ENCODE measurements around the gene NFAT5. TPM values are rescaled to one million over a fixed set of nuclear protein-coding genes. Genes with fewer than 3 reads are reported as not detected.
"Not testable (repeated sequence)": the region's sequence is repeated elsewhere in the genome, so short reads cannot be mapped to it uniquely, and the experiment has no call there.

Gene NFAT5
- total RNA-seq, 2 experiments from 2014 or later = 19.5 to 21.2 TPM

DNA sequence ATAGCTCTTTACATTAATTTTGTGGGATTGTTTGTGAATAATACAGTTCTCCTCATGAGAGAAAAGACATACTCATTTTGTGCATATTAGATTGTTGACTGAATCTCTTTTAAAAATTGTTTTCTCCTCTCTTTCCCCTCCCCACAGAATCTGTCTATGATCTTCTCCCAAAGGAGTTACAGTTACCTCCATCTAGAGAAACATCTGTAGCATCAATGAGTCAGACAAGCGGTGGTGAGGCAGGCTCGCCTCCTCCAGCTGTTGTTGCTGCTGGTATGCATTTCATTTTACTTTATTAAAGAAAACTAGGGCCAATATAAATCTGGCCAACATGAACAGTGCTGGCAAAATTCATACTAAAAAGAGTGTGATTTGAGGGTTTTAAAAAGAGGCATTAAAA, 60.5 kb downstream of the NFAT5 start:
- no peak for TF ChIP-seq CTCF (IDR thresholded peaks at IDR 0.05)
- POLR2A ChIA-PET = no interaction called here
- Histone ChIP-seq H3K36me3 (ENCODE audit: insufficient read depth, low read length) (peaks cover 6% of the 10 kb centered on the region), H3K27ac (ENCODE audit: low read depth in 1 of 2, low read length in 2 of 2) (no peak overlapping the region), H3K4me3 (ENCODE audit: low read length) (no peak overlapping the region), H3K27me3 (ENCODE audit: control insufficient read depth in 1 of 2, insufficient read depth in 2 of 2, low read length in 2 of 2) (no peaks in the 10 kb centered on the region), H3K4me1 (ENCODE audit: insufficient read depth, low read length) (no peaks in the 10 kb centered on the region), H3K9me3 (ENCODE audit: control insufficient read depth in 1 of 2, insufficient read depth in 1 of 2, low read length in 2 of 2) (no peaks in the 10 kb centered on the region)
- no peaks in the 10 kb centered on the region for H3K9me3 Mint-ChIP-seq
- H3K4me1 Mint-ChIP-seq (ENCODE audit: low read depth) = peaks cover 9% of the 10 kb centered on the region
- peaks cover 24% of the 10 kb centered on the region for H3K36me3 Mint-ChIP-seq (ENCODE audit: low read depth)
- no peaks in the 10 kb centered on the region for H3K27me3 Mint-ChIP-seq
- intact Hi-C loops (cut with DNase I, micrococcal nuclease) = no loop called here
- ATAC-seq (ENCODE audit: poor library complexity) (no peak), DNase-seq (no peak)
- CTCF ChIA-PET = interaction anchor here (0.9 kb wide), 1 partner anchor 230 kb away, joined by 3 read pairs; no protein-coding TSS in a partner anchor
- H3K27ac Mint-ChIP-seq = no peak overlapping the region
- H3K4me3 Mint-ChIP-seq = no peak overlapping the region

- Mint-ChIP-seq H3K27me3 (no peaks in the 10 kb centered on the region), H3K4me1 (ENCODE audit: low read depth) (peaks cover 8% of the 10 kb centered on the region), H3K27ac (no peak overlapping the region), H3K4me3 (no peak overlapping the region), H3K9me3 (no peaks in the 10 kb centered on the region), H3K36me3 (ENCODE audit: low read depth) (peaks cover 52% of the 10 kb centered on the region)
- intact Hi-C loops (cut with DNase I, micrococcal nuclease) = no loop called here
- H3K4me1 ChIP-seq (ENCODE audit: insufficient read depth, low read length) = no peaks in the 10 kb centered on the region
- no peak for ATAC-seq (ENCODE audit: poor library complexity)
- ChIA-PET CTCF (no interaction called here), POLR2A (no interaction called here)
- H3K27ac ChIP-seq (ENCODE audit: low read depth in 1 of 2, low read length in 2 of 2) = no peak overlapping the region
- DNase-seq = no peak
- peaks cover 0 to 10% of the 10 kb centered on the region in 2 experiments for H3K9me3 ChIP-seq (ENCODE audit: control insufficient read depth in 1 of 2, insufficient read depth in 1 of 2, low read length in 2 of 2)
- peaks cover 19% of the 10 kb centered on the region for H3K36me3 ChIP-seq (ENCODE audit: insufficient read depth, low read length)
- no peak for TF ChIP-seq CTCF (IDR thresholded peaks at IDR 0.05)
- no peaks in the 10 kb centered on the region for H3K27me3 ChIP-seq (ENCODE audit: control insufficient read depth in 1 of 2, insufficient read depth in 2 of 2, low read length in 2 of 2)
- no peak overlapping the region for H3K4me3 ChIP-seq (ENCODE audit: low read length)
These were observed 67.1 kb downstream of the NFAT5 start for GRCh38 chr16:69632828-69633227.

- peaks cover 0 to 12% of the 10 kb centered on the region in 2 experiments for H3K9me3 ChIP-seq (ENCODE audit: control insufficient read depth in 1 of 2, insufficient read depth in 1 of 2, low read length in 2 of 2)
- POLR2A ChIA-PET = no interaction called here
- CTCF ChIA-PET = interaction anchor here (1.0 kb wide), 1 partner anchor 14 kb away, joined by 3 read pairs; no protein-coding TSS in a partner anchor
- no peaks in the 10 kb centered on the region for H3K27me3 Mint-ChIP-seq
- DNase-seq (no peak), ATAC-seq (ENCODE audit: poor library complexity) (no peak)
- no peaks in the 10 kb centered on the region for H3K4me1 ChIP-seq (ENCODE audit: insufficient read depth, low read length)
- no peak overlapping the region for H3K27ac ChIP-seq (ENCODE audit: low read depth in 1 of 2, low read length in 2 of 2)
- peaks cover 20% of the 10 kb centered on the region for H3K36me3 ChIP-seq (ENCODE audit: insufficient read depth, low read length)
- H3K27ac Mint-ChIP-seq = no peak overlapping the region
- H3K36me3 Mint-ChIP-seq (ENCODE audit: low read depth) = peaks cover 55% of the 10 kb centered on the region
- no peak overlapping the region for H3K4me3 ChIP-seq (ENCODE audit: low read length)
- H3K27me3 ChIP-seq (ENCODE audit: control insufficient read depth in 1 of 2, insufficient read depth in 2 of 2, low read length in 2 of 2) = no peaks in the 10 kb centered on the region
- no peaks in the 10 kb centered on the region for H3K9me3 Mint-ChIP-seq
- H3K4me1 Mint-ChIP-seq (ENCODE audit: low read depth) = peaks cover 8% of the 10 kb centered on the region
- intact Hi-C loops (cut with DNase I, micrococcal nuclease) = no loop called here
- no peak for TF ChIP-seq CTCF (IDR thresholded peaks at IDR 0.05)
- no peak overlapping the region for H3K4me3 Mint-ChIP-seq
These were observed 67.6 kb downstream of the NFAT5 start for GRCh38 chr16:69633375-69633774.

DNA sequence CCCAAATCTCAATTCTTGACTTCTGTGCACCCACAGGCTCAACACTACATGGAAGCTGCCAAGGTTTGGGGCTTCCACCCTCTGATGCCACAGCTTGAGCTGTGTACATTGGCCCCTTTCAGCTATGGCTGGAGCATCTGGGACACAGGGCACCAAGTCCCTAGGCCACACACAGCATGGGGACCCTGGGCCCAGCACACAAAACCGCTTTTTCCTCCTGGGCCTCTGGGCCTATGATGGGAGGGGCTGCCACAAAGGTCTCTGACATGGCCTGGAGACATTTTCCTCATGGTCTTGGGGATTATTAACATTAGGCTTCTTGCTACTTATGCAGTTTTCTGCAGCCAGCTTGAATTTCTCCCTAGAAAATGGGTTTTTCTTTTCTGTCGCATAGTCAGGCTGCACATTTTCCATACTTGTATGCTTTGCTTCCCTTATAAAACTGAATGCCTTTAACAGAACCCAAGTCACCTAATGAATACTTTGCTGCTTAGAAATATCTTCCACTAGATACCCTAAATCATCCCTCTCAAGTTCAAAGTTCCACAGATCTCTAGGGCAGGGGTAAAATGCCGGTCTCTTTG, 70.9 kb downstream of the NFAT5 start:
- H3K27ac ChIP-seq (ENCODE audit: low read depth in 1 of 2, low read length in 2 of 2); POLR2A ChIA-PET; H3K27me3 Mint-ChIP-seq; H3K27ac Mint-ChIP-seq; H3K27me3 ChIP-seq (ENCODE audit: control insufficient read depth in 1 of 2, insufficient read depth in 2 of 2, low read length in 2 of 2); ATAC-seq (ENCODE audit: poor library complexity); H3K4me3 Mint-ChIP-seq; H3K9me3 Mint-ChIP-seq; intact Hi-C loops (cut with DNase I, micrococcal nuclease); DNase-seq; H3K4me3 ChIP-seq (ENCODE audit: low read length); H3K4me1 Mint-ChIP-seq (ENCODE audit: low read depth); H3K4me1 ChIP-seq (ENCODE audit: insufficient read depth, low read length); CTCF ChIA-PET: not testable (repeated sequence)
- Histone ChIP-seq H3K9me3 (ENCODE audit: control insufficient read depth in 1 of 2, insufficient read depth in 1 of 2, low read length in 2 of 2) (peaks cover 0 to 12% of the 10 kb centered on the region in 2 experiments), H3K36me3 (ENCODE audit: insufficient read depth, low read length) (peaks cover 20% of the 10 kb centered on the region)
- H3K36me3 Mint-ChIP-seq (ENCODE audit: low read depth) = peaks cover 48% of the 10 kb centered on the region

- H3K27me3 ChIP-seq (ENCODE audit: control insufficient read depth in 1 of 2, insufficient read depth in 2 of 2, low read length in 2 of 2); CTCF ChIA-PET; H3K4me1 ChIP-seq (ENCODE audit: insufficient read depth, low read length); H3K4me3 ChIP-seq (ENCODE audit: low read length); H3K4me1 Mint-ChIP-seq (ENCODE audit: low read depth); H3K9me3 Mint-ChIP-seq; H3K27ac ChIP-seq (ENCODE audit: low read depth in 1 of 2, low read length in 2 of 2); H3K27me3 Mint-ChIP-seq; H3K4me3 Mint-ChIP-seq; H3K27ac Mint-ChIP-seq; POLR2A ChIA-PET; intact Hi-C loops (cut with DNase I, micrococcal nuclease); DNase-seq; ATAC-seq (ENCODE audit: poor library complexity): not testable (repeated sequence)
- Histone ChIP-seq H3K36me3 (ENCODE audit: insufficient read depth, low read length) (peaks cover 20% of the 10 kb centered on the region), H3K9me3 (ENCODE audit: control insufficient read depth in 1 of 2, insufficient read depth in 1 of 2, low read length in 2 of 2) (peaks cover 0 to 12% of the 10 kb centered on the region in 2 experiments)
- H3K36me3 Mint-ChIP-seq (ENCODE audit: low read depth) = peaks cover 48% of the 10 kb centered on the region
These were observed 71.6 kb downstream of the NFAT5 start for GRCh38 chr16:69637206-69637865.
